ENCODE data around the gene NAV2. TPM values are rescaled to one million over a fixed set of nuclear protein-coding genes. Genes with fewer than 3 reads are reported as not detected.
A peak's percentile ranks its signal among the peaks of the same experiment; 100 is the strongest.

The NAV2 gene
- total and polyA plus RNA-seq, 11 donors, result 7.6 to 46.5 (median 20.2) TPM

DNA sequence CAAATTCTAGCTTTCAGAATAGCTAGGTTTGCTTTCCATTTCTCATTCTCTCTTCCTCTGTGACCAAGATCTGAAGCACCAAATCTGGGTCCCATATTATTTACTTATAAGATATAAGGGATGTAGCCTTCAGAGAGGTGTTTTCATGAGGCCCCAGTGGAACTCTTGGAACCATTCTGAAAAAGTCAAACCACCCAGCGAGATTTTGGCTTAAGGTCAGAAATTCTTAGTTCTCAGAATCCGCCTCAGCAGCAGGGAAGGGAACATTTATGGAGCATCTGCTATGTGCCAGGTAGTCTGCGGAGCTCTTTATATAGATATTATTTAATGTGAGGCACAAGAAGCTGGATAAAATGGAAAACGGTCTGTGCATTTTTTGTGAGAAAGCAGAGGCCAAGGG, 6.3 kb downstream of the NAV2 start:
- Histone ChIP-seq H3K36me3 (no peaks in the 10 kb centered on the region), H3K4me3 (no peak overlapping the region), H3K27me3 (peaks cover 0 to 18% (median 0%) of the 10 kb centered on the region in 9 donors), H3K27ac (peak overlapping the region in 9 of 12 donors; percentile 39 to 94 (median 58)), H3K9me3 (no peaks in the 10 kb centered on the region), H3K4me1 (peaks cover 0 to 84% (median 41%) of the 10 kb centered on the region in 12 donors)
- ATAC-seq (no peak), DNase-seq (no peak)
- intact Hi-C loops (cut with DNase I), result loop anchor here in 2 of 10 donors (10.0 kb wide), 1 partner anchor 144 kb away; no protein-coding TSS in a partner anchor
- WGBS, 4 donors, result 59 to 66% (median 64%) methylated on average over 4 of the region's 4 CpGs
- no peak for TF ChIP-seq POLR2A (IDR thresholded peaks at IDR 0.05)
- TF ChIP-seq, protein P1, sequence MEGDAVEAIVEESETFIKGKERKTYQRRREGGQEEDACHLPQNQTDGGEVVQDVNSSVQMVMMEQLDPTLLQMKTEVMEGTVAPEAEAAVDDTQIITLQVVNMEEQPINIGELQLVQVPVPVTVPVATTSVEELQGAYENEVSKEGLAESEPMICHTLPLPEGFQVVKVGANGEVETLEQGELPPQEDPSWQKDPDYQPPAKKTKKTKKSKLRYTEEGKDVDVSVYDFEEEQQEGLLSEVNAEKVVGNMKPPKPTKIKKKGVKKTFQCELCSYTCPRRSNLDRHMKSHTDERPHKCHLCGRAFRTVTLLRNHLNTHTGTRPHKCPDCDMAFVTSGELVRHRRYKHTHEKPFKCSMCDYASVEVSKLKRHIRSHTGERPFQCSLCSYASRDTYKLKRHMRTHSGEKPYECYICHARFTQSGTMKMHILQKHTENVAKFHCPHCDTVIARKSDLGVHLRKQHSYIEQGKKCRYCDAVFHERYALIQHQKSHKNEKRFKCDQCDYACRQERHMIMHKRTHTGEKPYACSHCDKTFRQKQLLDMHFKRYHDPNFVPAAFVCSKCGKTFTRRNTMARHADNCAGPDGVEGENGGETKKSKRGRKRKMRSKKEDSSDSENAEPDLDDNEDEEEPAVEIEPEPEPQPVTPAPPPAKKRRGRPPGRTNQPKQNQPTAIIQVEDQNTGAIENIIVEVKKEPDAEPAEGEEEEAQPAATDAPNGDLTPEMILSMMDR (IDR thresholded peaks at IDR 0.05), result no peak

DNA sequence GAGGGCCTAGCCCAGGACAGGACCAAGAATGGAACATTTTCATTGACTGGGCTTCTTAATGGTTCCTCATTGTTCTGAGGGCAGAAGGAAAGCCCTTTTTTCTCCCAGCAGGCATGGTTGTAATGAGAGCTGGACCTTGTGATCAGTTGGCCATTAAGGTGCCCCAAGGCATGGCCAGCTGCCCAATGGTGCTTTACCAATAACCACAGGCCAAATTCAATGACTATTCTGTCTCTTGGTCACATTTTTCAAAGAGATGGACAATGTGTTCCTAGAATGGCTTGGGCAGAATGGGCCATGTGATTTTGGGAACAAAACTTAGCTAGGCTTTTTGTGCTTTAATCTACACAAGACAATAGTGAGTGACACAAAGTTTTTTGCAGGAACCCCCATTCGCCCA, 7.3 kb downstream of the NAV2 start:
- Histone ChIP-seq H3K27ac (peak overlapping the region in 9 of 12 donors; percentile 10 to 94 (median 58)), H3K9me3 (no peaks in the 10 kb centered on the region), H3K27me3 (peaks cover 0 to 8% (median 0%) of the 10 kb centered on the region in 9 donors), H3K4me3 (no peak overlapping the region), H3K36me3 (no peaks in the 10 kb centered on the region), H3K4me1 (peaks cover 0 to 85% (median 40%) of the 10 kb centered on the region in 12 donors)
- intact Hi-C loops (cut with DNase I), result loop anchor here in 2 of 10 donors (10.0 kb wide), 1 partner anchor 145 kb away; no protein-coding TSS in a partner anchor
- TF ChIP-seq, protein P1 (IDR thresholded peaks at IDR 0.05), result no peak
- no peak for TF ChIP-seq POLR2A (IDR thresholded peaks at IDR 0.05)
- 73 to 100% (median 95%) methylated on average over 1 of the region's 1 CpG for WGBS, 4 donors
- ATAC-seq (no peak), DNase-seq (no peak)

DNA sequence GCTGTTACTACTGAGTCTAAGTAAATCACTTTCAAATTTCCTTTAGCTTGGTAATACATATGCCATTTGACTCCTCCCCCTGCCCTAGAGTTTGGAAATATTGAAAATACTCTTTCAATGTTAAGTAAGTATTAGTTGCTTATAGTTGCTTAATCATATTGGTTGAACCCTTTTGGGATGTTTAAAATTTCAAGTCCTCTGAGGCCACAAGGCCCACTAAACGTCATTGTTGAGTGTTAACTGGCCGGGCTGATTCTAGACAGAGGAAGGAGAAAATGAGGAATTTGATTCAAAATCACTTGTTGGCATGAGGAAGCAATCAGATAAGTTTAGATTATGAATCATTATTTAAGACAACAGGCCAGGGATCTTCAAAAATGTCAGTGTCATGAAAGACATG, 8.5 kb downstream of the NAV2 start:
- 69 to 87% (median 80%) methylated on average over 2 of the region's 2 CpGs for whole genome bisulfite sequencing, 4 donors
- H3K9me3 ChIP-seq, result no peaks in the 10 kb centered on the region
- no peak for DNase-seq
- H3K27me3 ChIP-seq, result no peaks in the 10 kb centered on the region
- TF ChIP-seq, protein P1 (IDR thresholded peaks at IDR 0.05), result no peak
- no peak for TF ChIP-seq POLR2A (IDR thresholded peaks at IDR 0.05)
- H3K4me3 ChIP-seq, result no peak overlapping the region
- ATAC-seq, result no peak
- peaks cover 0 to 85% (median 41%) of the 10 kb centered on the region in 12 donors for H3K4me1 ChIP-seq
- no peaks in the 10 kb centered on the region for H3K36me3 ChIP-seq
- intact Hi-C loops (cut with DNase I), result no loop called here
- H3K27ac ChIP-seq, result peak overlapping the region in 4 of 12 donors; percentile 26 to 94 (median 70)

DNA sequence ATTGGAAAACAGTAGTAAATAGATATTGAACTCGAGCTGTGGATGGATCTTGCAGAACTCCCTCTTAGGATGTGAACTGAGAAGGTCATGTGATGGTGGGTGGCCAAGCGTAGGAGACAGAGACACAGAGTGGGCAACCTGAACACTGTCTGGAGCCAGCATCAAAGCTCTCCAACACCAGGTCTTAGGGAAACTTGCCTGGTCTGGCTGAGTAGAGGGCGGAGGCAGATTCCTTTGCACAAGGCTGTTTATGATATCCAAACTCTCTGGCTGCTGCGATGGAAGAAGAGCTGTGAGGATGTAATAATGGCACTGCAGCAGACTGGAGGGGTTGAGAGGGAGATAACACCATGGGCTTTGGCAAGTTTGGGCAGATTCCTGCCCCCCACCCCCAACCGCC, 10.1 kb downstream of the NAV2 start:
- Histone ChIP-seq H3K27me3 (no peaks in the 10 kb centered on the region), H3K36me3 (no peaks in the 10 kb centered on the region), H3K27ac (peak overlapping the region in 6 of 12 donors; percentile 8 to 74 (median 47)), H3K4me3 (no peak overlapping the region), H3K9me3 (no peaks in the 10 kb centered on the region), H3K4me1 (peaks cover 0 to 88% (median 48%) of the 10 kb centered on the region in 12 donors)
- intact Hi-C loops (cut with DNase I), result no loop called here
- no peak for TF ChIP-seq POLR2A (IDR thresholded peaks at IDR 0.05)
- TF ChIP-seq, protein P1 (IDR thresholded peaks at IDR 0.05), result no peak
- 81 to 88% (median 83%) methylated on average over 5 of the region's 5 CpGs for WGBS, 4 donors
- no peak for DNase-seq
- no peak for ATAC-seq
